Measurements from ENCODE around the gene FASTKD1. TPM values are rescaled to one million over a fixed set of nuclear protein-coding genes. Genes with fewer than 3 reads are reported as not detected.
"Not testable (repeated sequence)": the region's sequence is repeated elsewhere in the genome, so short reads cannot be mapped to it uniquely, and the experiment has no call there.

The FASTKD1 gene
- total RNA-seq, 1 experiment from 2014 or later = 21.1 TPM

DNA sequence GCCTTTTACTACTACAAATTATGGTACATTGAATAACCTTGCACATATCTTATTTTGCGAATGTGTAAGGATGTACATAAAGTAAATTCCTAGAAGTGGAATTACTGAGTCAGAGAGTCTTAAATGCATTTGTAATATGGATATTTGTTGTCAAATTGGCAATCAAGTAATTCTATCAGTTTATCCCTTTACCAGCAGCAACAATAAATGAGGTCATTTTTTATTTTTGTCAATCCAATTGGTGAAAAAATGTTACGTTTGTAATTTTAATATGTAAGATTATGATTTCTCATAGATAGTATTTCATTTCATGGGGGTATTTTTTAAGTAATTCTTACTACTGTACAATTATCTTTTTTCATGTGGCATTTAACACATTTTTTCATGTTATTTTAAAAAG lies 25.3 kb upstream of the FASTKD1 start:
- no peaks in the 10 kb centered on the region for H3K4me1 ChIP-seq (ENCODE audit: insufficient read depth, low read length)
- H3K27me3 ChIP-seq (ENCODE audit: low read length) = no peaks in the 10 kb centered on the region
- H2AFZ ChIP-seq (ENCODE audit: low read length) = no peak overlapping the region
- no peak for DNase-seq
- H3K79me2 ChIP-seq (ENCODE audit: low read length) = peaks cover 86% of the 10 kb centered on the region
- BruUV-seq (replicated peaks) = no TSS peak
- H3K9me3 ChIP-seq (ENCODE audit: low read length) = no peaks in the 10 kb centered on the region
- H3K4me2 ChIP-seq (ENCODE audit: low read length) = no peak overlapping the region
- H4K20me1 ChIP-seq (ENCODE audit: low read length) = peaks cover 9% of the 10 kb centered on the region
- intact Hi-C loops (cut with micrococcal nuclease) = no loop called here
- H3K36me3 ChIP-seq (ENCODE audit: low read depth, low read length) = peaks cover 5% of the 10 kb centered on the region; the same call in 1 of the 2 replicates
- no peak for ATAC-seq
- no peaks in the 10 kb centered on the region for H3K9me2 ChIP-seq (replicated peaks; ENCODE audit: low read length)
- ChIA-PET POLR2A (ENCODE audit: unreplicated experiment) (no interaction called here), CTCF (no interaction called here)
- H3F3A ChIP-seq (ENCODE audit: low read length, unreplicated experiment) = peaks cover 3% of the 10 kb centered on the region
- H3K27ac ChIP-seq (ENCODE audit: low read length) = no peak overlapping the region
- no peak overlapping the region for H3K9ac ChIP-seq (ENCODE audit: low read length)
- TF ChIP-seq EZH2phosphoT487 (IDR thresholded peaks at IDR 0.05; ENCODE audit: borderline replicate concordance, low read length) = no peak
- TF ChIP-seq EZH2 (IDR thresholded peaks at IDR 0.05; ENCODE audit: low read length, unreplicated experiment) = no peak
- TF ChIP-seq, protein P1, sequence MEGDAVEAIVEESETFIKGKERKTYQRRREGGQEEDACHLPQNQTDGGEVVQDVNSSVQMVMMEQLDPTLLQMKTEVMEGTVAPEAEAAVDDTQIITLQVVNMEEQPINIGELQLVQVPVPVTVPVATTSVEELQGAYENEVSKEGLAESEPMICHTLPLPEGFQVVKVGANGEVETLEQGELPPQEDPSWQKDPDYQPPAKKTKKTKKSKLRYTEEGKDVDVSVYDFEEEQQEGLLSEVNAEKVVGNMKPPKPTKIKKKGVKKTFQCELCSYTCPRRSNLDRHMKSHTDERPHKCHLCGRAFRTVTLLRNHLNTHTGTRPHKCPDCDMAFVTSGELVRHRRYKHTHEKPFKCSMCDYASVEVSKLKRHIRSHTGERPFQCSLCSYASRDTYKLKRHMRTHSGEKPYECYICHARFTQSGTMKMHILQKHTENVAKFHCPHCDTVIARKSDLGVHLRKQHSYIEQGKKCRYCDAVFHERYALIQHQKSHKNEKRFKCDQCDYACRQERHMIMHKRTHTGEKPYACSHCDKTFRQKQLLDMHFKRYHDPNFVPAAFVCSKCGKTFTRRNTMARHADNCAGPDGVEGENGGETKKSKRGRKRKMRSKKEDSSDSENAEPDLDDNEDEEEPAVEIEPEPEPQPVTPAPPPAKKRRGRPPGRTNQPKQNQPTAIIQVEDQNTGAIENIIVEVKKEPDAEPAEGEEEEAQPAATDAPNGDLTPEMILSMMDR (conservative IDR thresholded peaks at IDR 0.05; ENCODE audit: low read depth, low read length) = no peak
- no peak overlapping the region for H3K4me3 ChIP-seq (ENCODE audit: low read length)

DNA sequence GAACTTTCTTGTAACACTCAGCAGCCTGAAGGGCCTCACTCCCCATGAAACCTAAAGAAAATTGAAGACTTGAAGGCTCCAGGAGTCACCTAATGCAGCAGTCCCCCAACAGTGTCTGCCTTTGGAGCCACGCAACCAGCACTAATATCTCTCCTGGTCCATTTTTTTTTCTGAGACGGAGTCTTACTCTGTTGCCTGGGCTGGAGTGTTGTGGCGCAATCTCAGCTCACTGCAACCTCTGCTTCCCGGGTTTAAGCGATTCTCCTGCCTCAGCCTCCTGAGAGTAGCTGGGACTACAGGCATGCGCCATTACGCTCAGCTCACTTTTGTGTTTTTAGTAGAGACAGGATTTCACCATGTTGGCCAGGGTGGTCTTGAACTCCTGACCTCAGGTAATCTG lies 22.9 kb upstream of the FASTKD1 start:
- H3K4me3 ChIP-seq (ENCODE audit: low read length); H3F3A ChIP-seq (ENCODE audit: low read length, unreplicated experiment); H3K4me1 ChIP-seq (ENCODE audit: insufficient read depth, low read length); H3K9me3 ChIP-seq (ENCODE audit: low read length); DNase-seq; CTCF ChIA-PET; H3K9ac ChIP-seq (ENCODE audit: low read length); ATAC-seq; BruUV-seq (replicated peaks); H3K27me3 ChIP-seq (ENCODE audit: low read length); intact Hi-C loops (cut with micrococcal nuclease); H3K9me2 ChIP-seq (replicated peaks; ENCODE audit: low read length); H3K4me2 ChIP-seq (ENCODE audit: low read length); POLR2A ChIA-PET (ENCODE audit: unreplicated experiment); H3K27ac ChIP-seq (ENCODE audit: low read length); H2AFZ ChIP-seq (ENCODE audit: low read length); H3K36me3 ChIP-seq (ENCODE audit: low read depth, low read length): not testable (repeated sequence)
- H3K79me2 ChIP-seq (ENCODE audit: low read length) = peaks cover 97% of the 10 kb centered on the region
- H4K20me1 ChIP-seq (ENCODE audit: low read length) = peaks cover 14% of the 10 kb centered on the region

DNA sequence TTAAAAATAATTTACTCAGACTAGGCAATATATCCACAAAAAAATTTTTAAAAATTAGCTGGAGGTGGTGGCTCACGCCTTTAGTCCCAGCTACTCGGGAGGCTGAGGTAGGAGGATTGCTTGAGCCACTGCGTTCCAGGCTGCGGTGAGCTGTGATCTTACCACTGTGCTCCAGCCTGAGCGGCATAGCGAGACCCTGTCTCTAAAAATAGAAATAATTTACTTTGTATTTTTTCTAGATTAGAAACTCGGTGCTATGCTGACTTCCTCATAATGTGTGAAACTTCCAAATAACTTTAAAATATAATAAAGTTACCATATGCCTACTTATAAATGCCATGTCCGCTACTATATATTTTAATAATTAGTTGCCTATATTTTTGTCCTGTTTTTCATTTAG lies 17.1 kb upstream of the FASTKD1 start:
- peaks cover 30% of the 10 kb centered on the region for H4K20me1 ChIP-seq (ENCODE audit: low read length)
- intact Hi-C loops (cut with micrococcal nuclease) = no loop called here
- no peak for ATAC-seq

More for the DNA sequence above, 17.1 kb upstream of the FASTKD1 start:
- no peak for DNase-seq
- Histone ChIP-seq H3F3A (ENCODE audit: low read length, unreplicated experiment) (peaks cover 5% of the 10 kb centered on the region), H3K9me2 (replicated peaks; ENCODE audit: low read length) (no peaks in the 10 kb centered on the region), H3K27me3 (ENCODE audit: low read length) (no peaks in the 10 kb centered on the region), H3K9me3 (ENCODE audit: low read length) (no peaks in the 10 kb centered on the region), H3K4me2 (ENCODE audit: low read length) (no peak overlapping the region), H2AFZ (ENCODE audit: low read length) (no peak overlapping the region), H3K36me3 (ENCODE audit: low read depth, low read length) (no peaks in the 10 kb centered on the region), H3K27ac (ENCODE audit: low read length) (no peak overlapping the region), H3K79me2 (ENCODE audit: low read length) (peaks cover 100% of the 10 kb centered on the region), H3K4me1 (ENCODE audit: insufficient read depth, low read length) (peaks cover 5% of the 10 kb centered on the region; the same call in 1 of the 2 replicates), H3K9ac (ENCODE audit: low read length) (no peak overlapping the region), H3K4me3 (ENCODE audit: low read length) (no peak overlapping the region)
- CTCF ChIA-PET = no interaction called here
- no peak for TF ChIP-seq EZH2phosphoT487 (IDR thresholded peaks at IDR 0.05; ENCODE audit: borderline replicate concordance, low read length)
- TF ChIP-seq, protein P1 (conservative IDR thresholded peaks at IDR 0.05; ENCODE audit: low read depth, low read length) = no peak
- TF ChIP-seq EZH2 (IDR thresholded peaks at IDR 0.05; ENCODE audit: low read length, unreplicated experiment) = no peak
- POLR2A ChIA-PET (ENCODE audit: unreplicated experiment) = no interaction called here
- no TSS peak for BruUV-seq (replicated peaks)

All from PC-3 (cell line).